PC-3 (cell line): ENCODE results near the gene ANKS1A. TPM values are rescaled to one million over a fixed set of nuclear protein-coding genes. Genes with fewer than 3 reads are reported as not detected.

Experiments
- ATAC-seq: fragments of 200-7000 bp; cut with Tn5 transposase; 2 replicates; pipeline ENCODE4 v1.9.1; 2020; ENCODE audit warnings: mild to moderate bottlenecking, moderate library complexity
- BruUV-seq: library from RNA; stranded (reverse); fragments of 400-500 nt; replicated peaks from 2 replicates; lab custom pipeline; 2021; lab: Mats Ljungman, UMichigan
- CTCF ChIA-PET: fragments of 300-600 bp; sonication (Branson Sonifier 250); formaldehyde crosslinking; loops from one replicate; lab custom pipeline; 2022; ENCODE audit warnings: antibody characterized with exemption; lab: Charles Lee
- POLR2A ChIA-PET: fragments of 300-600 bp; sonication (Branson Sonifier 250); formaldehyde crosslinking; loops from one replicate; lab custom pipeline; 2022; ENCODE audit warnings: antibody characterized with exemption; ENCODE audit not compliant: unreplicated experiment; lab: Charles Lee
- DNase-seq: peaks from one replicate; pipeline ENCODE4 v3.0.0-alpha.2; 2015
- H2AFZ ChIP-seq: fragments of 300-600 bp; sonication (generic); 2 replicates; pipeline ENCODE4 v1.6.0; 2016; ENCODE audit warnings: antibody characterized with exemption, low read length
- H3F3A ChIP-seq: fragments of 300-600 bp; sonication (generic); one replicate; pipeline ENCODE4 v1.6.0; 2017; ENCODE audit warnings: antibody characterized with exemption, low read length, control low read depth, mild to moderate bottlenecking; ENCODE audit not compliant: unreplicated experiment
- H3K27ac ChIP-seq: fragments of 300-600 bp; sonication (generic); 2 replicates; pipeline ENCODE4 v1.5.1; 2016; ENCODE audit warnings: mild to moderate bottlenecking, low read length
- H3K27me3 ChIP-seq: fragments of 300-600 bp; sonication (generic); 2 replicates; pipeline ENCODE4 v1.6.1; 2016; ENCODE audit warnings: low read length, mixed read lengths
- H3K36me3 ChIP-seq: fragments of 300-600 bp; sonication (generic); 2 replicates; pipeline ENCODE4 v1.6.1; 2016; ENCODE audit warnings: low read depth, mixed run types, low read length, mixed read lengths
- H3K4me1 ChIP-seq: fragments of 300-600 bp; sonication (generic); 2 replicates; pipeline ENCODE4 v1.5.1; 2016; ENCODE audit warnings: low read length; ENCODE audit not compliant: insufficient read depth
- H3K4me2 ChIP-seq: fragments of 300-600 bp; sonication (generic); 2 replicates; pipeline ENCODE4 v1.6.0; 2016; ENCODE audit warnings: low read length
- H3K4me3 ChIP-seq: fragments of 300-600 bp; sonication (generic); 2 replicates; pipeline ENCODE4 v1.5.1; 2016; ENCODE audit warnings: mild to moderate bottlenecking, low read length, mixed read lengths
- H3K79me2 ChIP-seq: fragments of 300-600 bp; sonication (generic); 2 replicates; pipeline ENCODE4 v1.6.1; 2017; ENCODE audit warnings: low read length, mixed read lengths
- H3K9ac ChIP-seq: fragments of 300-600 bp; sonication (generic); 2 replicates; pipeline ENCODE4 v1.6.0; 2016; ENCODE audit warnings: mild to moderate bottlenecking, low read length
- H3K9me2 ChIP-seq: fragments of 300-600 bp; sonication (generic); replicated peaks from 2 replicates; pipeline ENCODE4 v1.6.1; 2016; ENCODE audit warnings: mixed run types, low read length, mixed read lengths
- H3K9me3 ChIP-seq: fragments of 300-600 bp; sonication (generic); 2 replicates; pipeline ENCODE4 v1.6.1; 2016; ENCODE audit warnings: low read length, mixed read lengths
- H4K20me1 ChIP-seq: fragments of 300-600 bp; sonication (generic); 2 replicates; pipeline ENCODE4 v1.6.1; 2016; ENCODE audit warnings: low read length, mixed read lengths
- EZH2 ChIP-seq: fragments of 300-600 bp; sonication (generic); IDR thresholded peaks from one replicate; pipeline ENCODE4 v1.6.1; 2017; ENCODE audit warnings: antibody characterized with exemption, mild to moderate bottlenecking, low read length; ENCODE audit not compliant: unreplicated experiment
- EZH2phosphoT487 ChIP-seq: fragments of 300-600 bp; sonication (generic); IDR thresholded peaks from 2 replicates; pipeline ENCODE4 v1.6.1; 2018; ENCODE audit warnings: mild to moderate bottlenecking, antibody characterized with exemption, low read length, borderline replicate concordance
- intact Hi-C: fragments of 100-400 bp; cut with micrococcal nuclease; formaldehyde crosslinking; loops from 2 replicates; pipeline ENCODE4 v1.9.0; 2023
- total RNA-seq: library from RNA; depleted of rRNA; stranded (reverse); fragments of >200 nt; gene quantifications from 2 replicates; pipeline ENCODE4 v1.2.3, GENCODE V29; 2014
- TF ChIP-seq, protein P1 (sequence below): fragments of 300-600 bp; sonication (generic); conservative IDR thresholded peaks from 2 replicates; pipeline ENCODE4 v1.5.1; 2017; ENCODE audit warnings: antibody characterized with exemption, low read depth, mild to moderate bottlenecking, low read length

ANKS1A gene
- total RNA-seq, 1 experiment from 2014 or later, result 18.8 TPM

DNA sequence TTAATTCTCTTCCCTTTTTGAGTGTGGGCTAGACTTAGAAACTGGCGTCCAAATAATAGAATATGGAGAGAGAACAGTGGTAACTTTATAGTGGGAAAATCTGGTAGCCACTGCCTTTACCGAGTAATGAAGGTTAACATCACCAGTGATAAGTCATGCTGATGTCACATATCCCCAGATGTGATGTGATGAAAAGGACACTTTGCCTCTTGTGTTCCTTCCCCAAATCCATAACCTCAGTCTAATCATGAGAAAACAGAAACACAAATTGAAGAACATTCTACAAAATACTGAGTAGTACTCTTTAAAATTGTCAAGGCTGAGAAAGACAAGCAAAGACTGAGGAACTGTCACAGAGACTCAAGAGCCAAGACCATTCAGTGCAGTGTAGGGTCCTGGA, 17.8 kb downstream of the ANKS1A start:
- Histone ChIP-seq H3K27ac (no peak overlapping the region), H3F3A (no peaks in the 10 kb centered on the region), H4K20me1 (0 out of 2 replicates have a peak, but pooled peaks cover 9% of the 10 kb centered on the region), H3K79me2 (peaks cover 91% of the 10 kb centered on the region), H3K36me3 (no peaks in the 10 kb centered on the region), H3K4me2 (no peak overlapping the region), H3K4me3 (no peak overlapping the region), H3K4me1 (peaks cover 15% of the 10 kb centered on the region; the same call in 1 of the 2 replicates), H2AFZ (no peak overlapping the region), H3K9me2 (no peaks in the 10 kb centered on the region), H3K27me3 (no peaks in the 10 kb centered on the region), H3K9ac (no peak overlapping the region), H3K9me3 (no peaks in the 10 kb centered on the region)
- TF ChIP-seq EZH2phosphoT487 (no peak), EZH2 (no peak)
- TF ChIP-seq, protein P1, sequence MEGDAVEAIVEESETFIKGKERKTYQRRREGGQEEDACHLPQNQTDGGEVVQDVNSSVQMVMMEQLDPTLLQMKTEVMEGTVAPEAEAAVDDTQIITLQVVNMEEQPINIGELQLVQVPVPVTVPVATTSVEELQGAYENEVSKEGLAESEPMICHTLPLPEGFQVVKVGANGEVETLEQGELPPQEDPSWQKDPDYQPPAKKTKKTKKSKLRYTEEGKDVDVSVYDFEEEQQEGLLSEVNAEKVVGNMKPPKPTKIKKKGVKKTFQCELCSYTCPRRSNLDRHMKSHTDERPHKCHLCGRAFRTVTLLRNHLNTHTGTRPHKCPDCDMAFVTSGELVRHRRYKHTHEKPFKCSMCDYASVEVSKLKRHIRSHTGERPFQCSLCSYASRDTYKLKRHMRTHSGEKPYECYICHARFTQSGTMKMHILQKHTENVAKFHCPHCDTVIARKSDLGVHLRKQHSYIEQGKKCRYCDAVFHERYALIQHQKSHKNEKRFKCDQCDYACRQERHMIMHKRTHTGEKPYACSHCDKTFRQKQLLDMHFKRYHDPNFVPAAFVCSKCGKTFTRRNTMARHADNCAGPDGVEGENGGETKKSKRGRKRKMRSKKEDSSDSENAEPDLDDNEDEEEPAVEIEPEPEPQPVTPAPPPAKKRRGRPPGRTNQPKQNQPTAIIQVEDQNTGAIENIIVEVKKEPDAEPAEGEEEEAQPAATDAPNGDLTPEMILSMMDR, result no peak
- intact Hi-C loops, result no loop called here
- ATAC-seq, result no peak
- no peak for DNase-seq
- POLR2A ChIA-PET, result no interaction called here
- no TSS peak for BruUV-seq
- CTCF ChIA-PET, result no interaction called here

DNA sequence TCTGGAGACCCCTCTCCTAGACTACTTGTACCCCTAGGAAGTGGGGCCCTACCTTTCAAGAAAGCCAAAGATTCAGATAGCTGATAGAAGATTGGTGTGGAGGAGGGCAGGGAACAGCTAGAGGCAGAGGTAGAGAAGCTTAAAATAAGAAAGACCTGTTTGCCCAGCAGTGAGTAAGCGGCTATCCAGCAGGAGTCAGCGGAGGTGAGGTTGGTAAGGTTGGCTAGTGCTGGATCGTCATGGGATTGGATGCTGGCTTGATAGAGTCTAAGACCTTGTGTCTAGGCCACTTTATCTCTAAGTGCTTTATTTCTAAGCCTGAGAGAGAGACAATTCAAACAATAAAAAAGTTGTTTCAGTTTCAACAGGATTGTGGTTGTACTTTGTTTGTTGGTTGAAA, 19.1 kb downstream of the ANKS1A start:
- no TSS peak for BruUV-seq
- Histone ChIP-seq H2AFZ (no peak overlapping the region), H3K4me3 (no peak overlapping the region), H3K27ac (no peak overlapping the region), H3K79me2 (peaks cover 88% of the 10 kb centered on the region), H3K4me2 (no peak overlapping the region), H3K4me1 (peaks cover 26% of the 10 kb centered on the region), H3K9me2 (no peaks in the 10 kb centered on the region), H3K9me3 (no peaks in the 10 kb centered on the region), H3K9ac (no peak overlapping the region), H3K27me3 (no peaks in the 10 kb centered on the region), H3K36me3 (no peaks in the 10 kb centered on the region), H4K20me1 (peaks cover 16% of the 10 kb centered on the region), H3F3A (peaks cover 3% of the 10 kb centered on the region)
- TF ChIP-seq EZH2phosphoT487 (no peak), EZH2 (no peak)
- TF ChIP-seq, protein P1, result no peak; the same call in 1 of the 2 replicates
- ATAC-seq (peak; percentile 7; the same call in 1 of the 2 replicates), DNase-seq (peak; percentile 60)
- POLR2A ChIA-PET, result interaction anchor here (0.6 kb wide), 1 partner anchor 19 kb away, joined by 3 read pairs; the partner anchor contains the start of gene ANKS1A
- CTCF ChIA-PET, result no interaction called here
- intact Hi-C loops, result no loop called here

DNA sequence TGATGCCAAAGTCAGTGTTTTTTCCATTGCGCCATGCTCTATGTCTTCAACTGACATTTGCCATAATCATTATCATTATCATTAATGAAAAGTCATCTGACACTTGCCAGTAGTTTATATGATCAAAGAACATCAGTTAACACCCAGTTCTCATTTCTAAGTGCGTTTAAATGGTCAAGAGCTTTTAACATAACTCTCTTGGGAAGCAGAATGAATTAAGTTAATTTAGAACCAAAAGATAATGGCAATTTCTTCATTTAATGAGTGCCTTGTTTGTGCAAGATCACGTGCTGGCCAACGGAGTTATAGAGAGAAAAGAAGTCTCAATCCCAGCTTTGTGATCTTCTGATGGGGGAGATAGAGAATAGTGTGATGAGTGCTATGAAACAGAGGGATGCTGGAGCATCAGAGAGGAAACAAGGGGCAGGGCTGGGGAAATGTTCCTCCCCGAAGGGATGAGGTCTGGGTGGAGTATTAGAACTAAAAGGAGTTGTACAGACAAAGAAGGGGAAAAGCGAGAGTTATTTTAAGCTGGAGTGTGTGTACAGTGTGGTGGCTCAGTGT, 20.3 kb downstream of the ANKS1A start:
- Histone ChIP-seq H3K79me2 (peaks cover 86% of the 10 kb centered on the region), H3K4me3 (no peak overlapping the region), H3K27me3 (no peaks in the 10 kb centered on the region), H3K36me3 (no peaks in the 10 kb centered on the region), H3K4me2 (no peak overlapping the region), H3K9ac (no peak overlapping the region), H3K9me3 (no peaks in the 10 kb centered on the region), H4K20me1 (peaks cover 20% of the 10 kb centered on the region), H3F3A (peaks cover 4% of the 10 kb centered on the region), H3K27ac (no peak overlapping the region), H3K4me1 (peaks cover 33% of the 10 kb centered on the region), H3K9me2 (no peaks in the 10 kb centered on the region), H2AFZ (no peak overlapping the region)
- ChIA-PET CTCF (no interaction called here), POLR2A (no interaction called here)
- TF ChIP-seq, protein P1, result no peak
- BruUV-seq, result no TSS peak
- DNase-seq (no peak), ATAC-seq (no peak)
- intact Hi-C loops, result no loop called here
